ENCODE results near the gene KRTAP5-7. TPM values are rescaled to one million over a fixed set of nuclear protein-coding genes. Genes with fewer than 3 reads are reported as not detected.
"Not testable (repeated sequence)": the region's sequence is repeated elsewhere in the genome, so short reads cannot be mapped to it uniquely, and the experiment has no call there.

KRTAP5-7 gene
- total RNA-seq, 1 experiment from 2014 or later: not detected

- intact Hi-C loops (cut with micrococcal nuclease; ENCODE audit: unreplicated experiment): no loop called here
- CTCF ChIA-PET: interaction anchor here (0.6 kb wide), 2 partner anchors 119 to 318 kb away, joined by 3 read pairs; no protein-coding TSS in a partner anchor
- no peaks in the 10 kb centered on the region for H3K36me3 ChIP-seq (ENCODE audit: low read depth)
- H2AFZ ChIP-seq: no peak overlapping the region
- no peaks in the 10 kb centered on the region for H3K9me3 ChIP-seq (ENCODE audit: insufficient read depth, low read depth)
- H3K4me1 ChIP-seq (replicated peaks; ENCODE audit: insufficient read depth): no peaks in the 10 kb centered on the region
- TF ChIP-seq, protein P1, sequence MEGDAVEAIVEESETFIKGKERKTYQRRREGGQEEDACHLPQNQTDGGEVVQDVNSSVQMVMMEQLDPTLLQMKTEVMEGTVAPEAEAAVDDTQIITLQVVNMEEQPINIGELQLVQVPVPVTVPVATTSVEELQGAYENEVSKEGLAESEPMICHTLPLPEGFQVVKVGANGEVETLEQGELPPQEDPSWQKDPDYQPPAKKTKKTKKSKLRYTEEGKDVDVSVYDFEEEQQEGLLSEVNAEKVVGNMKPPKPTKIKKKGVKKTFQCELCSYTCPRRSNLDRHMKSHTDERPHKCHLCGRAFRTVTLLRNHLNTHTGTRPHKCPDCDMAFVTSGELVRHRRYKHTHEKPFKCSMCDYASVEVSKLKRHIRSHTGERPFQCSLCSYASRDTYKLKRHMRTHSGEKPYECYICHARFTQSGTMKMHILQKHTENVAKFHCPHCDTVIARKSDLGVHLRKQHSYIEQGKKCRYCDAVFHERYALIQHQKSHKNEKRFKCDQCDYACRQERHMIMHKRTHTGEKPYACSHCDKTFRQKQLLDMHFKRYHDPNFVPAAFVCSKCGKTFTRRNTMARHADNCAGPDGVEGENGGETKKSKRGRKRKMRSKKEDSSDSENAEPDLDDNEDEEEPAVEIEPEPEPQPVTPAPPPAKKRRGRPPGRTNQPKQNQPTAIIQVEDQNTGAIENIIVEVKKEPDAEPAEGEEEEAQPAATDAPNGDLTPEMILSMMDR (conservative IDR thresholded peaks at IDR 0.05): no peak
- TF ChIP-seq EZH2 (IDR thresholded peaks at IDR 0.05; ENCODE audit: low read depth): no peak
- no peaks in the 10 kb centered on the region for H3K27me3 ChIP-seq (ENCODE audit: insufficient read depth, low read depth)
- H3K27ac ChIP-seq: no peak overlapping the region
- no peaks in the 10 kb centered on the region for H3F3A ChIP-seq (ENCODE audit: insufficient read depth, low read depth)
- no peak overlapping the region for H3K4me2 ChIP-seq
- no TSS peak for BruUV-seq (replicated peaks)
- no peaks in the 10 kb centered on the region for H3K9me2 ChIP-seq (ENCODE audit: insufficient read depth)
- H3K4me3 ChIP-seq: no peak overlapping the region
- no peaks in the 10 kb centered on the region for H4K20me1 ChIP-seq (ENCODE audit: insufficient read depth)
- no peaks in the 10 kb centered on the region for H3K79me2 ChIP-seq (ENCODE audit: low read depth)
- DNase-seq: no peak
- POLR2A ChIA-PET (ENCODE audit: unreplicated experiment): no interaction called here
Measured at GRCh38 chr11:71537537-71537936, 10.5 kb downstream of the KRTAP5-7 start.

DNA sequence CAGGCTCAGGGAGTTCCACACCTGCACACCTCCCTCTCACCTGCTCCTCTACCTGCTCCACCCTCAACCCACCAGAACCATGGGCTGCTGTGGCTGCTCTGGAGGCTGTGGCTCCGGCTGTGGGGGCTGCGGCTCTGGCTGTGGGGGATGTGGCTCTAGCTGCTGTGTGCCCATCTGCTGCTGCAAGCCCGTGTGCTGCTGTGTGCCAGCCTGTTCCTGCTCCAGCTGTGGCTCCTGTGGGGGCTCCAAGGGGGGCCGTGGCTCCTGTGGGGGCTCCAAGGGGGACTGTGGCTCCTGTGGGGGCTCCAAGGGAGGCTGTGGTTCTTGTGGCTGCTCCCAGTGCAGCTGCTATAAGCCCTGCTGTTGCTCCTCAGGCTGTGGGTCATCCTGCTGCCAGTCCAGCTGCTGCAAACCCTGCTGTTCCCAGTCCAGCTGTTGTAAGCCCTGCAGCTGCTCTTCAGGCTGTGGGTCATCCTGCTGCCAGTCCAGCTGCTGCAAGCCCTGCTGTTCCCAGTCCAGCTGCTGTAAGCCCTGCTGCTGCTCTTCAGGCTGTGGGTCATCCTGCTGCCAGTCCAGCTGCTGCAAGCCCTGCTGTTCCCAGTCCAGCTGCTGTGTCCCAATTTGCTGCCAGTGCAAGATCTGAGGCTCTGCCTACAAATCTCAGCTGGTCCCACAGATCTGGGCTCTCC is 11.1 kb downstream of the KRTAP5-7 start, which contains the start of gene KRTAP5-8:
Gene KRTAP5-8 (plus strand): TSS at position 49 of the 689 bp plus-strand sequence. CDS start 31 bp downstream, at position 80.
- H3K79me2 ChIP-seq (ENCODE audit: low read depth); H4K20me1 ChIP-seq (ENCODE audit: insufficient read depth); POLR2A ChIA-PET (ENCODE audit: unreplicated experiment); H3K4me2 ChIP-seq; intact Hi-C loops (cut with micrococcal nuclease; ENCODE audit: unreplicated experiment); H3F3A ChIP-seq (ENCODE audit: insufficient read depth, low read depth); BruUV-seq (replicated peaks); DNase-seq; H3K27me3 ChIP-seq (ENCODE audit: insufficient read depth, low read depth); H3K4me1 ChIP-seq (replicated peaks; ENCODE audit: insufficient read depth); H3K9me3 ChIP-seq (ENCODE audit: insufficient read depth, low read depth); H3K4me3 ChIP-seq; H2AFZ ChIP-seq; H3K27ac ChIP-seq; H3K36me3 ChIP-seq (ENCODE audit: low read depth); H3K9me2 ChIP-seq (ENCODE audit: insufficient read depth): not testable (repeated sequence)
- CTCF ChIA-PET: interaction anchor here (0.6 kb wide), 2 partner anchors 119 to 317 kb away, joined by 3 read pairs; no protein-coding TSS in a partner anchor

DNA sequence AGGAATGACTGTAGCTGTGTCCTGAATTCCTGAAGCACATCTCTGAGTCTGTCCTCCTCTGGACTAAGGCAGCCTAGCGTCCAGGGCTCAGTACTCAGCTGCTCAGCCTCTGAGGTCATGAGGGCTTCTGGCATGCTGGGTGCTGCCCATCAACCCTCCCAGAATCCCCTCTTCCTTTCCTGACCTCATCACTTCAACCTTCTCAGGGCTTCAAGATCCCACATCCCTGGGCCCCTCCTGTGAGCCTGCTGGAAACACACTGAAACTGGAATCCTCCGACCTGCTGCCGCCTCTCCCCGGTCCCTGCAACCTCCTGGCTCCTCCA is 11.6 kb downstream of the KRTAP5-7 start:
- no peaks in the 10 kb centered on the region for H3K9me2 ChIP-seq (ENCODE audit: insufficient read depth)
- H3K36me3 ChIP-seq (ENCODE audit: low read depth): no peaks in the 10 kb centered on the region
- intact Hi-C loops (cut with micrococcal nuclease; ENCODE audit: unreplicated experiment): no loop called here
- H3F3A ChIP-seq (ENCODE audit: insufficient read depth, low read depth): no peaks in the 10 kb centered on the region
- H3K27me3 ChIP-seq (ENCODE audit: insufficient read depth, low read depth): no peaks in the 10 kb centered on the region
- ChIA-PET POLR2A (ENCODE audit: unreplicated experiment) (no interaction called here), CTCF (no interaction called here)
- H3K4me1 ChIP-seq (replicated peaks; ENCODE audit: insufficient read depth): 0 out of 2 replicates have a peak, but pooled peaks cover 3% of the 10 kb centered on the region
- no peaks in the 10 kb centered on the region for H3K9me3 ChIP-seq (ENCODE audit: insufficient read depth, low read depth)
- TF ChIP-seq, protein P1 (conservative IDR thresholded peaks at IDR 0.05): no peak
- TF ChIP-seq EZH2 (IDR thresholded peaks at IDR 0.05; ENCODE audit: low read depth): no peak
- H3K4me2 ChIP-seq: no peak overlapping the region
- H3K4me3 ChIP-seq: no peak overlapping the region
- no peak overlapping the region for H3K27ac ChIP-seq
- no TSS peak for BruUV-seq (replicated peaks)
- no peaks in the 10 kb centered on the region for H4K20me1 ChIP-seq (ENCODE audit: insufficient read depth)
- no peak overlapping the region for H2AFZ ChIP-seq
- no peaks in the 10 kb centered on the region for H3K79me2 ChIP-seq (ENCODE audit: low read depth)
- no peak for DNase-seq

- no peak overlapping the region for H3K4me3 ChIP-seq
- POLR2A ChIA-PET (ENCODE audit: unreplicated experiment): no interaction called here
- no peak overlapping the region for H3K4me2 ChIP-seq
- no peak for DNase-seq
- no peaks in the 10 kb centered on the region for H3K9me2 ChIP-seq (ENCODE audit: insufficient read depth)
- H3K27me3 ChIP-seq (ENCODE audit: insufficient read depth, low read depth): no peaks in the 10 kb centered on the region
- H3K36me3 ChIP-seq (ENCODE audit: low read depth): no peaks in the 10 kb centered on the region
- intact Hi-C loops (cut with micrococcal nuclease; ENCODE audit: unreplicated experiment): no loop called here
- H2AFZ ChIP-seq: no peak overlapping the region
- no peak for TF ChIP-seq EZH2 (IDR thresholded peaks at IDR 0.05; ENCODE audit: low read depth)
- TF ChIP-seq, protein P1 (conservative IDR thresholded peaks at IDR 0.05): no peak
- H3F3A ChIP-seq (ENCODE audit: insufficient read depth, low read depth): no peaks in the 10 kb centered on the region
- H3K79me2 ChIP-seq (ENCODE audit: low read depth): no peaks in the 10 kb centered on the region
- no peak overlapping the region for H3K27ac ChIP-seq
- 0 out of 2 replicates have a peak, but pooled peaks cover 5% of the 10 kb centered on the region for H3K4me1 ChIP-seq (replicated peaks; ENCODE audit: insufficient read depth)
- H3K9me3 ChIP-seq (ENCODE audit: insufficient read depth, low read depth): no peaks in the 10 kb centered on the region
- no peaks in the 10 kb centered on the region for H4K20me1 ChIP-seq (ENCODE audit: insufficient read depth)
- CTCF ChIA-PET: no interaction called here
- no TSS peak for BruUV-seq (replicated peaks)
Measured at GRCh38 chr11:71539017-71539416, 11.9 kb downstream of the KRTAP5-7 start.

DNA sequence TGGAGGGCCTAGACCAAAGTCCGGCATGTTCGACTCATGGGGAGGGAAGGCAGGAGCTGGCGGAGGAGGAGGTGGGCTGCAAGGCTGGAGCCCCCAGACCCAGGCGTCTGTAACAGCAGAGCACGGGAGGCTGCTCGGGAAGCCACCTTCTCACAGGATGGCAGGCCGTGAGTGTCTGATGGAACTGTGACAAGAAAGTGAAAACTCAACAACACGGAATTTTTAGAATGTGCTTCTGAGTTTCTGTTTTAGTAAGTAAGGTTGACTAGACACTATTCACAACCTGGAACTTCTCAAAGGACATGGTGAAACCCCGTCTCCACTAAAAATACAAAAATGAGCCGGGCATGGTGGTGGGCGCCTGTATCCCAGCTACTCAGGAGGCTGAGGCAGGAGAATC is 12.9 kb downstream of the KRTAP5-7 start:
- H3K9me2 ChIP-seq (ENCODE audit: insufficient read depth); intact Hi-C loops (cut with micrococcal nuclease; ENCODE audit: unreplicated experiment); H2AFZ ChIP-seq; H3K9me3 ChIP-seq (ENCODE audit: insufficient read depth, low read depth); DNase-seq; H3F3A ChIP-seq (ENCODE audit: insufficient read depth, low read depth); H3K27ac ChIP-seq; H3K36me3 ChIP-seq (ENCODE audit: low read depth); H3K4me3 ChIP-seq; CTCF ChIA-PET; H3K4me2 ChIP-seq; H3K79me2 ChIP-seq (ENCODE audit: low read depth); H3K4me1 ChIP-seq (replicated peaks; ENCODE audit: insufficient read depth); H3K27me3 ChIP-seq (ENCODE audit: insufficient read depth, low read depth); BruUV-seq (replicated peaks); H4K20me1 ChIP-seq (ENCODE audit: insufficient read depth); POLR2A ChIA-PET (ENCODE audit: unreplicated experiment): not testable (repeated sequence)

All from PC-9 (cell line).